HFF-Myc (cell line): ENCODE results near the gene ZP1.
A peak's percentile ranks its signal among the peaks of the same experiment; 100 is the strongest.

ENCODE experiments used
- DNase-seq: peaks from one replicate; pipeline ENCODE4 v3.0.0-alpha.2; 2011; ENCODE audit warnings: low read depth; ENCODE audit errors: extremely low read depth
- H3K4me3 ChIP-seq: replicated peaks from 2 replicates; pipeline ENCODE4 v1.5.1; 2011; ENCODE audit warnings: low read depth, mild to moderate bottlenecking, control low read depth, low read length
- CTCF ChIP-seq: IDR thresholded peaks from 2 replicates; pipeline ENCODE4 v1.5.1; 2012; ENCODE audit warnings: mild to moderate bottlenecking, low read depth, low read length, control low read depth; ENCODE audit errors: missing control alignments

ZP1 gene

GRCh38 chr11:60830478-60831142, 36.7 kb upstream of the ZP1 start:
- DNase-seq, result no peak
- TF ChIP-seq CTCF, result no peak
- H3K4me3 ChIP-seq, result no peak overlapping the region

GRCh38 chr11:60831143-60831500, 36.2 kb upstream of the ZP1 start:
- peak; percentile 96 for TF ChIP-seq CTCF
- H3K4me3 ChIP-seq, result no peak overlapping the region
- DNase-seq, result peak; percentile 60

- TF ChIP-seq CTCF, result no peak
- no peak overlapping the region for H3K4me3 ChIP-seq
- DNase-seq, result no peak
Observed at GRCh38 chr11:60831501-60832079, 35.8 kb upstream of the ZP1 start.

- TF ChIP-seq CTCF, result no peak
- DNase-seq, result no peak
Observed at GRCh38 chr11:60834742-60835533, 32.4 kb upstream of the ZP1 start.

GRCh38 chr11:60835534-60835846, 31.9 kb upstream of the ZP1 start:
- no peak for DNase-seq
- no peak for TF ChIP-seq CTCF
- no peak overlapping the region for H3K4me3 ChIP-seq

More at GRCh38 chr11:60834742-60835533, 32.4 kb upstream of the ZP1 start:
- H3K4me3 ChIP-seq, result no peak overlapping the region

GRCh38 chr11:60836866-60837515, 30.4 kb upstream of the ZP1 start:
- TF ChIP-seq CTCF, result no peak
- no peak overlapping the region for H3K4me3 ChIP-seq
- no peak for DNase-seq
